ENCODE results near the gene VIPR2. TPM values are rescaled to one million over a fixed set of nuclear protein-coding genes. Genes with fewer than 3 reads are reported as not detected.

VIPR2 gene
- total RNA-seq, 6 donors from 2014 or later = 0.30 to 0.74 (median 0.40) TPM; not detected in 3

DNA sequence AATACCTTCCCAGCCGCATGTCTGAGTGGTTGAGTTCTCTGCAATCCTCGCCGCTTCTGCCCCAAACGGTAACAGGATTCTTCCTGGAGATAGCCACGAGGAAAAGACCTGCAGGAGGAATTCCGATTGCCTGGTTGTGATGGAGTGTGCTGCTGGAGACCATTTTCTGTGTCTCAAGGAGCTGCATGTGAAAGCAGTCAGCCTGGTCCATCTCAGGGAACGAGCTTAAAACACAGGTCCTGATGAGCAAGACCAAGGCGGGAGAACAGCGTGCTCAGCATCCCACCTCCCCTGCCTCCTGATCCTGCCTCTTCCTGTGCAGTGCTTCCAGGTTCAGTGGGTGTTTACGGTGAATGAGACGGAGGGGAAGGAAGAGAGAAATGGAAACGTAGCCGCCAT is 26.5 kb downstream of the VIPR2 start:
- Histone ChIP-seq H3K27me3 (no peaks in the 10 kb centered on the region), H3K4me1 (no peaks in the 10 kb centered on the region), H3K27ac (no peak overlapping the region), H3K4me3 (no peak overlapping the region), H3K36me3 (no peaks in the 10 kb centered on the region), H3K9me3 (no peaks in the 10 kb centered on the region)
- WGBS, 2 donors = 59 to 63% methylated on average over 13 of the region's 13 CpGs
- no peak for TF ChIP-seq EP300 (IDR thresholded peaks at IDR 0.05)
- DNase-seq (no peak), ATAC-seq (ENCODE audit: low FRiP score in 2 of 2) (no peak)

GRCh38 chr7:159117366-159118196 is 27.1 kb downstream of the VIPR2 start:
- ATAC-seq (ENCODE audit: low FRiP score in 2 of 2) (no peak), DNase-seq (no peak)
- H3K4me3 ChIP-seq = no peak overlapping the region
- TF ChIP-seq POLR2AphosphoS5 (IDR thresholded peaks at IDR 0.05) (no peak), EP300 (IDR thresholded peaks at IDR 0.05) (no peak), CTCF (IDR thresholded peaks at IDR 0.05) (no peak), POLR2A (IDR thresholded peaks at IDR 0.05) (no peak)
- peaks cover 0 to 5% (median 0%) of the 10 kb centered on the region in 4 donors for H3K4me1 ChIP-seq
- H3K27ac ChIP-seq = no peak overlapping the region
- 68 to 71% methylated on average over 16 to 17 of the region's 17 CpGs for WGBS, 2 donors
- H3K9me3 ChIP-seq = no peaks in the 10 kb centered on the region
- no peaks in the 10 kb centered on the region for H3K36me3 ChIP-seq
- H3K27me3 ChIP-seq = no peaks in the 10 kb centered on the region

DNA sequence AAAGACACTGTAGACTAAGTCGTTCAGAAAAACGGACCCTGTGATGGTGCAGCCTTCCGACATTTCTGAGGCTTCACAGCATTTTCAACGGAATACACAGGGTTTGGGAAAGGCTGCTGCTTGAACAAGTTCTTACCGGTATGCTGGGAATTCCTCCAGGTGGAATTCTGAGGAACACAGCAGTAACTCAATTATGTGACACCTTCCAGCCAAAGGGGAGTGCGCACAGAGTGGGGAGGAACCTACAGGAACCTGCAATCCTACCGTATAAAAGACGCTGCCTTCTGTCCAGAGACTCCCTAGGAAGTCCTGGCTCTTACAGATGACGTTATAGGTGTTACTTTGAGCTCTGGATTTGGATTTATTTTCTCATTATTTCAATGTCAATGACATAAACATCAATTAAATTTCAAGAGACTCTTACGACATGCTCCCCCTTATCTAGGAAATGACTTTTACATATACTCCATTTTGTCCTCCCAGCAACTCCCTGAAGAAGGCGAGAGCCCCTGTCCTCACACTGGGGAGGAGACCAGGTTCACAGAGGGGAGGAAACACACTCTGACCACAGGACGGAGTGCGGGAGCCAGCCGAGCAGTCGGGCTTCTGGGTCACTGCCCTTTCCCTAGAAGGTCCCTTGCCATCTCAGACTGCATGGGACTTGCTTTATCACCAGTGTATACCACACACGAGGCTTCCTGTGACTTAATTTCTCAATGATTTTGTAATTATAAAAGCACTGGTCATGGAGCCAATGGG is 27.9 kb downstream of the VIPR2 start:
- WGBS, 2 donors = 71 to 76% methylated on average over 15 to 16 of the region's 16 CpGs
- H3K27ac ChIP-seq = no peak overlapping the region
- ATAC-seq (ENCODE audit: low FRiP score in 2 of 2) (no peak), DNase-seq (no peak)
- H3K9me3 ChIP-seq = no peaks in the 10 kb centered on the region
- H3K4me3 ChIP-seq = no peak overlapping the region
- H3K4me1 ChIP-seq = peaks cover 0 to 11% (median 0%) of the 10 kb centered on the region in 4 donors
- H3K36me3 ChIP-seq = no peaks in the 10 kb centered on the region
- no peak for TF ChIP-seq POLR2AphosphoS5 (IDR thresholded peaks at IDR 0.05)
- TF ChIP-seq CTCF (IDR thresholded peaks at IDR 0.05) = no peak
- no peak for TF ChIP-seq POLR2A (IDR thresholded peaks at IDR 0.05)
- no peak for TF ChIP-seq EP300 (IDR thresholded peaks at IDR 0.05)
- peaks cover 0 to 4% (median 0%) of the 10 kb centered on the region in 4 donors for H3K27me3 ChIP-seq

- H3K4me1 ChIP-seq = peaks cover 0 to 11% (median 0%) of the 10 kb centered on the region in 4 donors
- H3K27ac ChIP-seq = no peak overlapping the region
- H3K4me3 ChIP-seq = no peak overlapping the region
- DNase-seq (peak in 1 of 2 donors; percentile 37), ATAC-seq (ENCODE audit: low FRiP score in 2 of 2) (no peak)
- WGBS, 2 donors = 59 to 64% methylated on average over 18 to 19 of the region's 19 CpGs
- no peaks in the 10 kb centered on the region for H3K9me3 ChIP-seq
- no peaks in the 10 kb centered on the region for H3K36me3 ChIP-seq
- TF ChIP-seq POLR2A (IDR thresholded peaks at IDR 0.05) = no peak
- TF ChIP-seq EP300 (IDR thresholded peaks at IDR 0.05) = no peak
- TF ChIP-seq POLR2AphosphoS5 (IDR thresholded peaks at IDR 0.05) = no peak
- no peak for TF ChIP-seq CTCF (IDR thresholded peaks at IDR 0.05)
- peaks cover 0 to 4% (median 0%) of the 10 kb centered on the region in 4 donors for H3K27me3 ChIP-seq
These were observed 28.8 kb downstream of the VIPR2 start for GRCh38 chr7:159115601-159116501.
